IPS-20b (cell line): ENCODE measurements around the gene NKX1-1.

Source experiments
- H3K27ac ChIP-seq: one replicate; pipeline ENCODE4 v1.5.1; 2013; ENCODE audit warnings: low read length
- H3K27me3 ChIP-seq: 2 replicates; pipeline ENCODE4 v1.6.1; 2013; ENCODE audit warnings: mild to moderate bottlenecking, low read length, inconsistent platforms; ENCODE audit not compliant: insufficient read depth
- H3K36me3 ChIP-seq: 2 replicates; pipeline ENCODE4 v1.6.1; 2013; ENCODE audit warnings: low read depth, mild to moderate bottlenecking, inconsistent platforms, low read length, moderate library complexity; ENCODE audit not compliant: insufficient read depth
- H3K4me1 ChIP-seq: 2 replicates; pipeline ENCODE4 v1.6.1; 2013; ENCODE audit warnings: mild to moderate bottlenecking, control low read depth, inconsistent platforms, low read length, moderate library complexity; ENCODE audit not compliant: insufficient read depth
- H3K4me3 ChIP-seq: 2 replicates; pipeline ENCODE4 v1.5.1; 2013; ENCODE audit warnings: mild to moderate bottlenecking, low read length, inconsistent platforms
- H3K9ac ChIP-seq: 2 replicates; pipeline ENCODE4 v1.6.1; 2013; ENCODE audit warnings: low read depth, mild to moderate bottlenecking, inconsistent platforms, low read length, moderate library complexity
- H3K9me3 ChIP-seq: 2 replicates; pipeline ENCODE4 v1.6.1; 2013; ENCODE audit warnings: mild to moderate bottlenecking, low read depth, low read length, inconsistent platforms; ENCODE audit not compliant: insufficient read depth

NKX1-1 gene

DNA sequence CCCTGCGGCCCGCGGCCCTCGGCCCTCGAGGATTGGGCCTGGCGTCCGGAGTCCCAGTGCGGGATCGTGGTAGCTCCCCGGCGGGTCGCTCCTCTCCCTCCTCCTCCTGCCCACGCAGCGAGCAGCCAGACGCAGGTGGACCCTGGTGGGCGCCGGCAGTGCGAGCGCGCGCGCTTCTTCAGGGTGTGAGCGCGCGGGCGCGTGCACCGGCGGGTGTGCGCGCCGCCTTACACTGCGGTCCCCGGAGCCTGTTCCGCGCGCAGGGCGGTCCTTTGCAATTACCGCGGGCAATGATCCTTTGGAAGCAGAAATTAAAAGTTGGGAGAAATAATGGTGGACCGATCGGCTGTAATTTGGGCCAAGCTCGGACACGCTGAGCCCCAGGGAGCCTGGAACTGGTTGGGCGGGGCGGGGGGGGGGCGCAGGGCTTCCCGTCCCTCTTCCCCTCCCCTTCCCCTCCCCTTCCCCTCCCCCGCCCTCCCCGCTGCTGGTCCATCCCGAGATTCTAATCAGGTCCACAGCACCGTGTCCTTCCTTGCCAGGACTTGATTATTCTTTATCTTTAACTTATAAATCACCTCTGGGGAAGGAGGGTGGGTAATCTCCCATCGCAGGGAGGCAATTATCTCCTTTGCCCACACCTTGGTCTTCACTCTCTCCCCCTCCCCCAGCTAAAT is 1.6 kb upstream of the NKX1-1 start:
- Histone ChIP-seq H3K4me3 (no peak overlapping the region), H3K9me3 (no peaks in the 10 kb centered on the region)

DNA sequence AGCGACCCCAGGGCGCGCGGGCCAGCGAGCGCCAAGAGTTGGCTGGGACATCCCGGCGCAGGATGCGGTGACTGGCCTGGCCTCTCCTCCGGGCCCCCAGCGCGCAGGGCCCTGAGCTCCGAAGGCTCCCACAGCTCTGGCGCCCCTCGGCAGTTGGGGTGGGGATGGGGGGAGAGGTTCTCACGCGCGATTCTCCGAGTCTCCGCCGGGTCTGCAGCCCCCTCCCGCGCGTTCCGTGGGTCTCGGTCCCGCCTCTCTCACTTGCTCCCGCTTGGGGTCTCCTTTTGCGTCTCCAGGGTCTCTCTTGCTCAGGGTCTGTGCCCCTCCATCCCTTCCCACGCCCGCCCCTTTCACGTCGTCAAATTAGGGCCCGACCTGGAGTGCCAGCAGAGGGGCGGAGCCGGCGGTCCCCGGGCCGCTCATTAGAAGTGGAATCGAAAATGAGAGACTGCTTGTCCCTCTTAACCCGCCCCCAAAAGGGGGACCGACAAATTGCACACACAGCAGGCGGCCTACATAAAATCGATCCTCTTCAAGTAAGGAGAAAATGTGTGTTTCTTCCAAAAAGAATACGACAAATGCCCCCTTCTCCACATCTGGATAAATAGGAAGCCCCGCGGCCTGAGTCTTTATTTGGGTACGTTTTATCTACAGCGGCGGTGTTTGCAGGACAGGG is 877 bp upstream of the NKX1-1 start:
- Histone ChIP-seq H3K36me3 (no peaks in the 10 kb centered on the region), H3K9me3 (no peaks in the 10 kb centered on the region), H3K27ac (no peak overlapping the region), H3K9ac (no peak overlapping the region), H3K27me3 (peaks cover 100% of the 10 kb centered on the region), H3K4me3 (no peak overlapping the region), H3K4me1 (no peaks in the 10 kb centered on the region)

More for the DNA sequence above, 1.6 kb upstream of the NKX1-1 start:
- H3K4me1 ChIP-seq = no peaks in the 10 kb centered on the region
- no peaks in the 10 kb centered on the region for H3K36me3 ChIP-seq
- peaks cover 100% of the 10 kb centered on the region for H3K27me3 ChIP-seq
- H3K9ac ChIP-seq = no peak overlapping the region
- no peak overlapping the region for H3K27ac ChIP-seq

DNA sequence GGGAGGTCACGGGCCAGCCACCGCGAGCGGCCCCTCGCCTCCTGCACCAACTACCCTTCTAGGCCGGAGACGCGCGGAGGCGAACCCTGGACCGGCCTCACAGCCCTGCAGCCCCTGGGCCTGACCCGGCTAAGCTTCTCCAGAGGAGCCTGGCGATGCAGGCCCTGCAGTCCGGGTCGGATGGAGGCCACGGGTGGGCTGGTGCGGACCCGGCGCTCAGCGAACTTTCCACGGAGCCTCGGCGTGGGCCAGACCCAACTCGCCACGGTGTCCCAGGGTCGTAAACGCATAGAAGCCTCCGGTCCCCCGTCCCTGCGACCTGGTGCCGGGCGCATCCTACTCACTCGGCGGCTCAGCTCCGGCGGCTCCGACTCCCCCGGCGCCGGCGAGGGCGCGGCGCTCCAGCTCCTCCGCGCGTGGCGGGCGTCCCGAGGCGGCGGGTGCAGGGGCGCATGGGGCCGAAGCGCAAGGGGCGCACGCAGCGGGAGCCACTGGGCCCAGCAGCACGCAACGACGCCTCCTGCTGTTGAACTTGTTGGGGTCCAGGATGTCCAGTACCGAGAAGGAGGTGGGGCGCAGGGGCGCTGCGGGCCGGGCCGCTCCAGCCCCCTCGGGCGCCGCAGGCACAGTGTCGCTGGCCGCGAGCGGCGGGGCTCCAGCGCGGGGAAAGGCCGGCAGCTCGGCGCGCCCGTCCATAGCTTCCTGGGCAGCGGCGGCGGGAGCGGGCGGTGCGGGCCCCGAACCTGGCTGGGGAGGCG is 427 bp downstream of the NKX1-1 start:
- Histone ChIP-seq H3K27me3 (peaks cover 100% of the 10 kb centered on the region), H3K4me3 (no peak overlapping the region), H3K27ac (no peak overlapping the region), H3K9me3 (no peaks in the 10 kb centered on the region), H3K4me1 (no peaks in the 10 kb centered on the region), H3K36me3 (no peaks in the 10 kb centered on the region), H3K9ac (no peak overlapping the region)

GRCh38 chr4:1405254-1405635 is 997 bp downstream of the NKX1-1 start:
- Histone ChIP-seq H3K9ac (no peak overlapping the region), H3K36me3 (no peaks in the 10 kb centered on the region), H3K27ac (no peak overlapping the region), H3K27me3 (peaks cover 100% of the 10 kb centered on the region), H3K9me3 (no peaks in the 10 kb centered on the region), H3K4me1 (no peaks in the 10 kb centered on the region), H3K4me3 (no peak overlapping the region)

DNA sequence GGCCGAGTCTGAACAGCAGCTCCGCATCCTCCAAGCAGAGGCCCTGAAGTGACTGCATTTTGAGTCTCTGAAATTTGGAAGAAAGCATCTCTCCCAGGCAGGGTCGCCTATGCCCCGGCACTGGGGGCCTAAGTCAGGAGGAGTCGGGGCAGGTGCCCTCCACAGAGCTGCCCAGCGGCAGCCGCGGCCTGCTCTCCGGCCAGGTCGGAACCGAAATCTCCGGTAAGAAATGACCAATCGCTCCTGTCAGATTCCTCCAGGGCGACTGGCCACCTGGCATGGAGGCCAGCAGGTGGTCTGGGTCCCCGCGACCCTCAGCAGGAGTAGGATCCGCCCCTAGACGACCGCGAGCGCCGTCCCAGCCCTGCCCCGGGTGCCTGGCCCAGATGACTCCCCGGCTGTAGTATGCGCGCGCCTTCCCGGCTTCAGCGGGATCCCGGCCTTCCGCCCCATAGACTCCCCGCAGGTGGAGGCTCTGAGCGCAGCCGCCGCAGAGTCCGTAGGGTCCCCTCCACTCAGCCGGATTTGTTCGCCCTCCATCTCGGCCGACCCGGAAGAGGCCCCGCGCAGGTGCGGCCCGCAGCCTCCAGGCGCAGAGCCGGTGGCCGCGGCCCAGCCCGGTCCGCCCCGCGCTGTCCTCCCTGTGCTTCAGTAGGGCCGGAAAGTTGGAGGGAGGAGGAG is 1.5 kb downstream of the NKX1-1 start:
- Histone ChIP-seq H3K27ac (no peak overlapping the region), H3K36me3 (no peaks in the 10 kb centered on the region), H3K27me3 (peaks cover 100% of the 10 kb centered on the region), H3K9ac (no peak overlapping the region), H3K9me3 (no peaks in the 10 kb centered on the region), H3K4me3 (no peak overlapping the region), H3K4me1 (no peaks in the 10 kb centered on the region)

GRCh38 chr4:1403591-1404572 is 2.4 kb downstream of the NKX1-1 start:
- Histone ChIP-seq H3K4me3 (no peak overlapping the region), H3K4me1 (no peaks in the 10 kb centered on the region), H3K27ac (no peak overlapping the region), H3K9me3 (peaks cover 3% of the 10 kb centered on the region), H3K36me3 (no peaks in the 10 kb centered on the region), H3K9ac (no peak overlapping the region), H3K27me3 (peaks cover 96% of the 10 kb centered on the region)

- Histone ChIP-seq H3K4me1 (no peaks in the 10 kb centered on the region), H3K36me3 (no peaks in the 10 kb centered on the region), H3K9ac (no peak overlapping the region), H3K27me3 (peaks cover 89% of the 10 kb centered on the region), H3K4me3 (no peak overlapping the region), H3K27ac (no peak overlapping the region), H3K9me3 (peaks cover 9% of the 10 kb centered on the region)
Observed at GRCh38 chr4:1403177-1403583, 3.1 kb downstream of the NKX1-1 start.

GRCh38 chr4:1402516-1403091 is 3.6 kb downstream of the NKX1-1 start:
- H3K27me3 ChIP-seq = peaks cover 83% of the 10 kb centered on the region
- H3K27ac ChIP-seq = no peak overlapping the region
- no peaks in the 10 kb centered on the region for H3K36me3 ChIP-seq
- H3K4me3 ChIP-seq = no peak overlapping the region
- peaks cover 9% of the 10 kb centered on the region for H3K9me3 ChIP-seq
- no peaks in the 10 kb centered on the region for H3K4me1 ChIP-seq
- no peak overlapping the region for H3K9ac ChIP-seq

- H3K36me3 ChIP-seq = no peaks in the 10 kb centered on the region
- H3K9me3 ChIP-seq = peaks cover 11% of the 10 kb centered on the region
- no peak overlapping the region for H3K27ac ChIP-seq
- no peak overlapping the region for H3K9ac ChIP-seq
- no peak overlapping the region for H3K4me3 ChIP-seq
- peaks cover 78% of the 10 kb centered on the region for H3K27me3 ChIP-seq
- no peaks in the 10 kb centered on the region for H3K4me1 ChIP-seq
Observed at GRCh38 chr4:1402021-1402515, 4.2 kb downstream of the NKX1-1 start.

DNA sequence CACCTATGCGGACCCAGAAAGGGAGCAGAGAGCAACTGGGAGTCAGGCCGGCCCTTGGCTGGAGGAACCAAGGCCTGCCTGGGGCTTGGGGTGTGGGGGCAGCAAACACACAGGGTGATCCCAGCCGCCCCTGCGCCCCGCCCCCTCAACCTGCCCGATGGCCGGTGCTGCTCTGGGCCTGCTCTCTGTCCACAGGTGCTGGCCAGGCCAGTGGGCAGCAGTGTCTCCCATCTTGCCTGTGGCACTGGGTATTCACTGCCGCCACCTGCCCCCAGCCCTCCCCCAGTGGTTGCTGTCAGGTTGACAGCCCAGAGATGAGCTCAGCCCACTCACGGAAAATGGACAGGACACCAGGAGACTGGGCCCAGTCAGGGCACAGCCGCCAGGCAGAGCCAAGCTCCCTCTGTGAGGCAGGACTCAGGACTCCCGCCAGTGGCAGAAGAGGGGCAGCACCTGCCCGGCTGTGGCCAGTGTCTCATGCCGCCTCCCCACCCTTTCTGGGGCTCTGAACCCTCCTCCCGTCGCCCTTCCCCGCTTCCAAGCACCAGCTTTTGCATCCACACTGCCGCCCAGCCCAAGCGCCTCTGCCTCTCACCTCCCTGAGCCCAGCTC is 4.7 kb downstream of the NKX1-1 start:
- Histone ChIP-seq H3K4me3 (no peak overlapping the region), H3K9ac (no peak overlapping the region), H3K27ac (no peak overlapping the region), H3K36me3 (no peaks in the 10 kb centered on the region), H3K4me1 (no peaks in the 10 kb centered on the region), H3K27me3 (peaks cover 73% of the 10 kb centered on the region), H3K9me3 (peaks cover 17% of the 10 kb centered on the region)
